Activated CD4-positive, CD25-positive, alpha-beta regulatory T cell treated with anti-CD3 and anti-CD28 coated beads, Interleukin-2, amount 50 U/mL, for 24 hours (primary cell): ENCODE data around the gene TBL3.
"Not testable (repeated sequence)": the region's sequence is repeated elsewhere in the genome, so short reads cannot be mapped to it uniquely, and the experiment has no call there.

Experiments
- ATAC-seq, 2 donors: fragments of 150-1000 bp; cut with Tn5 transposase; one replicate each; pipeline ENCODE4 v1.10.0; 2021; ENCODE audit warnings: mild to moderate bottlenecking in 1 of 2, moderate library complexity in 1 of 2

The TBL3 gene

DNA sequence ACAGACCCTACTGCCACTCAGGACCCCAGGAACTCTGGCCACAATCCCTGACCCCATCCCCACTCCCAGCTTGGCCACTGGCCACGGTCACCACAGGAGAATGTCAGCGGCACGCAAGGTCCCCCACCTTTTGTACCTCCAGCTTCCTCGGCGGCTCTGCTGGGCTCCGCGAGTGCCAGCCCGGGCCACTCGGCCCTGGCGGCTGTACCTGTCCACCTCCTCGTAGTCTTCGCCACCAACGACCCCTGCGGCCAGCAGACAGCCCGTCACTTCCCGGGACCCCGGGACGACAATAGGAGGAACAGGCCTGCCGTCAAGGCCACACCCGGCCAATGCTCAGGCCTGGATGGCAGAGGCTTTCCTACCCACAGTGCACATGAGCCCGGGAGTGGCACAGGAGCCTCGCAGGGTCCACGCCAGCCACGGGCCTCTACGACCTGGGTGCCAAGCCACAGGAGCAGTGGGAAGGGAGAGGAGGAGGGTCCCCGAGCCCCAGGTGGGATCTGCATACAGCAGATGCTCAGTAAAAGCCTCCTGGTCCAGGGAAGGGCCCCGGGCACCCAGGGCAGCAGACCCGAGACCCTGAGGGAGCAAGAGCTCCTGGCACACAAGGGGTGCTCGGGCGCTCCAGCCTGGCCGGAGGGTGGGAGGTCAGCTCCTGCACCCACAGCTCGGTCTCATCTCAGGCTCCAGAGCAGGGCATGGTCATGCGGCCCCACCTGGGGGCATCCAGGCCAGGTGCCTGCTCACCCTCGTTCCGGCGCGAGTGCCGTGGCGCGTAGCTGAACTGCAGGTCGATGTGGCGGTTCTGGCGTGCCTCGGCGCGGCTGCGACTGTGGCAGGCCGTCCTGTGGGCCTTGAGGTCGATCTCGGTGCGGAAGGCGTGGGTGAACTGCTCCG lies 29.9 kb downstream of the TBL3 start:
- no peak for ATAC-seq

DNA sequence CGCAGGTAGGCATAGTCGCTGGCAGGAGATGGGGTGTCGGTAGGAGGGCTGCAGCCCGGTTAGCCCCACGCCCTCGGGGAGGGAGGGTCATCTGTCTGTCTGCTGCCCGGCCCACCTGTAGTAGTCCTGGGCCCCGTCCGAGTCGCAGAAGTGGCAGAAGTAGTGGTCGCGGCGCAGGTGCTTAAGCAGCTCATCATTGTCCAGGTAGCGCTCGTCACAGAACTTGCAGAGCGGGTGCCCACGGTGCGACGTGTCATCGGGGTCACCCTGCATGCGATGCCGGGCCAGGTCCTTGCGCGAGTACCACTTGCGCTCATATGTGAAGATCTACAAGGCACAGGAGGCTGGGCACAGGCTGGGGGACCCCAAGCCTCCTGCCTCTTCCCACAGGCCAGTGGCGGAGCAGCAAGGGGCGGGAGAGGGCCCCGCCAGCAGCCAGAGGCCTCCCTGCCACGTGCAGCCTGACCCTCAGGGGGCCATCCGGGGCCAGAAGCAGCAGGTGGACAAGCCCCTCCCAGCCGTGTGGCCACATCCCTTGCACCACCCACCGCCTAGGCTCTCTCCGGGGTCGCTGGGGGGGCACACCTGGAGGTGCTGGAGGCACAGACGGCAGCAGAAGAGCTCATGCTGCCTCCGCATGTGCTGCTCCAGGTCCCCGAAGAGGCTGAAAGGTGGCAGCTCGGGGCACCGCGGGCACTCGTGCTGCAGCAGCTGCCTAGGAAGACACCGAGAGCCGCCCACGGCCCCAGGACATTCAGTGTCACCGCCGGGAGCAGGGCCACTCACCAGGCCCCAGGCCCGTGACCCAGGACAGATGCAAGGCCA lies 30.8 kb downstream of the TBL3 start:
- no peak for ATAC-seq

- ATAC-seq, result no peak
Measured at GRCh38 chr16:2003231-2003826, 31.5 kb downstream of the TBL3 start.

DNA sequence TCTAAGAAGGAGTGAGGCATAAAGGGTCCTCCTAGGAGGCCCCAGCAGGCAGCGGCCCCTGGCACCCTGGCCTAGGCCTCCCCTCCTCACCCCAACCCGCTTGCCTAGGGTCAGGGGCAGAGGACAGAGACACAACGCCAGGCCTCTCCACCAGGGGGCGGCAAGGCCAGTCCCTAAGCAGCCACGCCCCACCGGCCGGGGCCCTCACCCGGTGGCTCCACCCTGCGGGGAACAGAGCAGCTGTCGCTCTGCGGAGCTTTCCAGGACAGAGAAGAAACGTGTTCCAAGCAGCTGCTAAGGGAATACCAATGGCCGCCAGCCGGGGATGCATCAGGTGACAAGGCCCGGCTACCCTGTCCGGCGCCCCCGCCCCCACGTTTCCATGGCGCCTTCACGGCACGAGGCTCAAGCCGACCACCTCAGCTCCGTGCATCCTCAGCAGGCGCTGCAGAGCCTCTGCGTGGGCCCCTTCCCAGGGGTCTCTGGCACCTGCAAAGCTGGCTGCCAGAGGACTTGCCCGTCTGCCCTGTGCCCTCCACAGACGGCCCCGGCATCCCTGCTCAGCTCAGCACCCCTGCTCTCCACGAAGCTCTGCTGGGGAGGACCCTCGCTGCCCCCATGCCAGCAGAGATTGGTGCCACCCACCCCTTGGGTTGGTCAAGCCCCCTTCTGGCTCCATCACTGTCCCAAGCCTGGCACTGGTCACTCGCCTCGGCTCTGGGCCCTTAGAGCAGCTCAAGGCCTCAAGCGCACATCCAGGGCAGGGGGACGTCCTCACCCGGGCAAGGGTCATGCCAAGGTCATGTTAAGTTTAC lies 32.2 kb downstream of the TBL3 start:
- ATAC-seq, result peak; percentile 92 to 94

DNA sequence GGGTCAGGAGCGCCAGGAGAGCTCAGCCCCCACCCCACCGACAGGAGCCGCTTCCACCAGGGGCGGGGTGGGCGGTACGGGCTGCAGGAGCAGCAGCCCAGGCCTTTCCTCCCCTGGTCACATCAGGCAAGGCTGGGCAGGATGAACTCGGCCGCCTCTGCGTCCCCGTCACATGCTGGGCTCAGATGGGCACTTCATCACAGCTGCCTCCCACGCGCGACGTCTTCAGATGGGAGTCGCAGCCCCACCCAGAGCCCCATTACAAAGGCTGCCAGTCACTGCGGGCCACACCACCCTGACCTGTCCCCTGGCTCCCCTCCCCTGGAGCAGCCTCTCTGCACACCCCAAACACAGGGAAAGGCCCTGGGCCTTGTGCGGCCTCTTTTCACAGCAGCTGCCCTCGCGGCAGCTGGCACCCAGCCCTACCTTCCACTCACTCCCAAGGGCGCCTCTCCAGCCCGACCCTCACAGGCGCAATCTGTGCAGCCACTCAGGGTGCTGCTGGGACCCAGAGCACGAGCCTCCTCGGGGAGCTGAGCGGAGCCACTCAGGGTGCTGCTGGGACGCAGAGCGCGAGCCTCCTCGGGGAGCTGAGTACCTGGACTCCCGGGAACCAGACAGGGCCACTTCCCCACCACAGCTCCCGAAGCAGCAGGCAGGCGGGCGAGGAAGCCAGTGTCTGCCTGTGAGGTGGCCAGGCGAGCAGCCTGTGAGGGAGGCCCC lies 33.1 kb downstream of the TBL3 start:
- ATAC-seq, result no peak

DNA sequence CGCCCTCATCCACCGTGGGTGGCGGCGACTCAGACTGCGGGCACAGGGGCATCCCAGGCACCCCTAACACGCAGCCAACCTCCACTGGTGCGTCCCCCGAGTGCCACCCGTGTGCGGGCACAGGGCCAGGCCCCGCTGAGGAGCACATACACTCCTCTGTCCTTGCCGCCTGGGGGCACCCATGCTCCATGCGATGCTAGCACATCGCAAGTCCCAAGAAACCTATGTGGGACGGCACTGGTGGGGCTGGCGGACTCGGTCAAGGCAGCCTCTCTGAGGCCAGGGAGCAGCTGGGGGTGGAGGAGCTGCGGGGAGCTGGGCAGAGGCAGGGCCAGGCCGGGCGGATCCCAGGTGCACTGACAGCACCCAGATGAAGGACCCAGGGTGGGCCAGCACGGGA lies 33.8 kb downstream of the TBL3 start:
- no peak for ATAC-seq

- ATAC-seq, result no peak
Measured at GRCh38 chr16:2006317-2006716, 34.5 kb downstream of the TBL3 start.

DNA sequence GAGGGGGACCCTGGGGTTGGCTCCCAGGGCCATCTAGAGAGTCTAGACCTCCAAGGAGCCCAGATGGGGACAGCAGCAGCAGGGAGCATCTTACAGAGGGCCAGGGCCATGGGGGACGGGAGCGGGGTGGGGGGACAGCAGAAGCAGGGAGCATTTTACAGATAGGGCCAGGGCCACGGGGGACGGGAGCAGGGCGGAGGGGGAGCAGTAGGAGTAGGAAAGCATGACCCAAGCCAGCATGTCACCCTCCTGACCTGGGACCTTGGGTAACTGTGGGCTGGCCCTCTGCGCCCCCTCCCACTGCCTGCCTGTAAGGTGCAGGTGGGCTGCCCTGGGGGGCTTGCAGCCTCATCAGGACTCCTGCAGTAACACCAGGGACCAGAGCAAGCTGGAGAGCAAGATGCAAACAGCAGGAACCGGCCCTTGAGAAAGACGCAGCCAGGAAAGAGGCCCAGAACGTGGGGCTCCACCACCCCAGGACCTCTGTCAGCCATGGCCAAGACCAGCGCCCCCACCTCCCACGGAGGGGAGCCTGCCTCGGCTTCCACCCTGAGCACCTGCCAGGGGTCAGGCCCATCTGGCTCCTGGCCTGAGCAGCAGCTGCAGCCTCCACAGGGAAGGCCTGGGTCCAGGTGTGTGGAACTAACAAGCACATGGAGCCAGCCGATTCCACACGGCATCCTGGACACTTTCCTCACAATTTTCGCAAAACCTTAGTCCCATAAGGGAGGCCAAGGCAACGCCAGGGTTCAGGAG lies 35.4 kb downstream of the TBL3 start:
- no peak for ATAC-seq

GRCh38 chr16:2008009-2008526 lies 36.2 kb downstream of the TBL3 start:
- ATAC-seq, result no peak

DNA sequence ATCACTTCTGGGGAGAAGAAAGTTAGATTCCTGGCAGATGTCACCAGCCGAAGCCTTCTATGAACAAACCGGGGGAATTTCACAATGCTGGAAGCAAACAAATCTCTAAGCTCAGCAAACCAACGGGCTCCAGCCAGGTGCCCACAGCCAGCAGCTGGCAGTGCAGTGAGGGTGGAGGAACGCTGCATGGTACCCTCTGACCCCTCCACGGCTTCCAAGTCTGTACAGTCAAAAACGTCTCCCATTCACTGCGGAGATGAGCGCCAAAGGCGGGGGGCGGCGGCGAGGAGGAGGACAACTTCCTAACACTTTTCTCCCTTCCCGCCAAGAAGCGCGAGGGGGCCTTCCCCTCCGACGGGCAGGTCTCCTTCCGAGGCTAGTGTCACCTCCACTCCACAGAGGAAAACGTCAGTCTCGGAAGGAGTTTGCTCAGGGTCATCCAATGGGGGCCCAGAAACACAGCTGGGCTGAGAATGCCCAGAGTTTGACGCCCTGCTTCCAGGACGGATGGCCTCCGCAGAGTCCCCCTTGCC lies 36.8 kb downstream of the TBL3 start:
- ATAC-seq, result no peak

- peak; percentile 31 to 50 for ATAC-seq
Measured at GRCh38 chr16:2009164-2009711, 37.4 kb downstream of the TBL3 start.

- peak; percentile 97 for ATAC-seq
Measured at GRCh38 chr16:2009791-2010510, 38.1 kb downstream of the TBL3 start, which contains the start of gene ZNF598. TSS of gene ZNF598 (minus strand) at chr16:2009821.

DNA sequence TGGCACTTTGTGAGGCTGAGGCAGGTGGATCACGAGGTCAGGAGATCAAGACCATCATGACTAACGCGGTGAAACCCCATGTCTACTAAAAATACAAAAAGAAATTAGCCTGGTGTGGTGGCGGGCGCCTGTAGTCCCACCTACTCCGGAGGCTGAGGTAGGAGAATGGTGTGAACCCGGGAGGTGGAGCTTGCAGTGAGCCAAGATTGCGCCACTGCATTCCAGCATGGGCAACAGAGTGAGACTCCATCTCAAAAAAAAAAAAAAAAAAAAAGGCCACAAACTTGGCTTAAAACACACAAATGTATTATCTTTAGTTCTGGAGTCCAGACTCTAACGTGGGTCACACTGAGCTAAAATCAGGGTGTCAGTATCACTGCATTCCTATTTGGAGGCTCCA lies 39.9 kb downstream of the TBL3 start:
- not testable (repeated sequence) for ATAC-seq

- ATAC-seq, result no peak
Measured at GRCh38 chr16:2013527-2013926, 41.7 kb downstream of the TBL3 start.

DNA sequence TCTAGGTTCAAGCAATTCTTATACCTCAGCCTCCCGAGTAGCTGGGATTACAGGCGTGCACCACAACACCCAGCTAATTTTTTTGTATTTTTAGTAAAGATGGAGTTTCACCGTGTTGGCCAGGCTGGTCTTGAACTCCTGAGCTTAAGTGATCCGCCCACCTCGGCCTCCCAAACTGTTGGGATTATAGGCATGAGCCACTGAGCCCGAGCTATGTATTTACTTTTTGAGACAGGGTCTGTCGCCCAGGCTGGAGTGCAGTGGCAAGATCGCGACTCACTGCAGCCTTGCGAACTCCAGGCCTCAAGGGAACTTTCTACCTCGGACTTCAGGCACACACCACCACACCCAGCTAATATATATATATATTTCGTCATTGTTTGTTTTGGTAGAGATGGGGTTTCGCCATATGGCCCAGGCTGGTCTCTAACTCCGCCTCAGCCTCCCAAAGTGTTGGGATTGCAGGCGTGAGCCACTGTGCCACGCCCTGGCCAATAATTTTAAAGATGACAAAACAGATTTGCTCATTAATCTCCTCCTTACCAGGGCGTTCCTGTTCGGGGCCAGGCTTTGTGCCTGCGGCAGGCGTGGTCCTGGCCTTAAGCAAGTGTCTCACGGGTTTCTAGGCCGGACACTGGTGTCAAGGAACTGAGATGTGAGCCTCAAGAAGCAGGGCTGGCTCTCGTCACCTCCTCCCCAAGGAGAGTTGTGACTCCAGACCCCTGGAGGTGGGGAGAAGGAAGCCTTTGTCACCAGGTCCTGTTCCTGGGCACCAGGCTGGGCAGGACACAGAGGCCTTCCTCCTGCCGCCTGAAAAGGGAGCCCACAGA lies 43.5 kb downstream of the TBL3 start:
- ATAC-seq, result no peak

DNA sequence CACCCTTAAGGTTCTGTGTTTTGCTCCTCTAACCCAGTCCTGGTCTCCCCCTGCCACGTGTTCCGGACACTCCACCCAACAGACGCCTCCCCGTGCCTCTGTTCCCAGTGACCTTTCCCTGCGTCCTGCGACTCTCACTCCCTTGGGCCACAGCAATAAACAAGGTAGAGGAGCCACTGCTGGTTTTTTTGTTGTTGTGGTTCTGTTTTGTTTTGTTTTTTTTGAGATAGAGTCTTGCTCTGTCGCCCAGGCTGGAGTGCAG lies 44.0 kb downstream of the TBL3 start:
- ATAC-seq, result no peak

DNA sequence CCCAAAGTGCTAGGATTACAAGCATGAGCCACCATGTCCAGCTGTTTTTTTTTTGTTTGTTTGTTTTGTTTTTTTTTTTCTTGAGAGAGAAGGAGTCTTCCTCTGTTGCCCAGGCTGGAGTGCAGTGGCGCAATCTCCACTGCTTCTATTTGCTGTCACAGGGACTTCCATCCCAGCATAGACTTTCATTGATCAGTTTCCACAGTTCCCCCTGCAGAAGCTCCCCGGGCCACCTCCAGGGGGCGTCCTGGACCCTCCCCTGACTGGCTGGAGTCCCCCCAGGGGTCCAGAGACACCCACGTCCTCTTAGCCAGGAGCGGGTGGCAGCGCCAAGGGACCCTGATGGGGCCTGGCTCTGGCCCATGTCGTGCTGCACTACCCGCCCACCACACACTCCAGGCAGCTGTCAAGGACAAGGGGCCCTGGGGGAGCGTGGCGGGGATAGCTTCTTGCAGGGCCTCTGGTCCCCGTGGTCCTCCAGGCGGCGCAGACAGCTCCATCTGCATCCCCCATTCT lies 44.6 kb downstream of the TBL3 start:
- no peak for ATAC-seq

GRCh38 chr16:2019518-2019920 lies 47.7 kb downstream of the TBL3 start, which contains the start of gene NPW:
TSS of gene NPW (plus strand) at chr16:2019785.
- peak; percentile 22 for ATAC-seq
